Measurements from ENCODE around the gene POLA1. TPM values are rescaled to one million over a fixed set of nuclear protein-coding genes. Genes with fewer than 3 reads are reported as not detected.

The POLA1 gene
- total and polyA plus RNA-seq, 2 donors (not counting 1 experiment from before 2014, with no cell fraction given): 3.0 to 16.3 TPM

DNA sequence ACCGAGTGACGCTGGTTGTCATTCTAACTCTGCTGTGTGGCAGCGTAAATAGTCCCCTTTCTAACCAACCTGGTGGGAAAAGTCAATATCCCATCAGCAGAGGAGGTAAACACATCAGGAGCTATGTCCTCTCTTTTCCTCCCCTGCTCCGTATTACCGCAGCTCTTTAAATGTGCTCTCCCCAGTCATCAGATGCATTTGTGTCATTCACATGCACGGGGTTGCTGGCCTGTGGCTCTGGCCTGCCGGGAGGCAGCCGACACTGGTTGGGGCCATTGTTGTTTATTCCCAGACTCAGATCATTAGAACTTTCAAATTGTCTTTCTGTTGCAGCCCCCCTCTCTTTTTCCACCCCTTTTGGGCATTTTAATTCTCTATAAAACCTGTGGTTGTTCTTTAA, 300.2 kb downstream of the POLA1 start:
- Mint-ChIP-seq H3K9me3 (ENCODE audit: insufficient read depth) (no peaks in the 10 kb centered on the region), H3K27me3 (no peaks in the 10 kb centered on the region), H3K4me3 (no peak overlapping the region), H3K4me1 (no peaks in the 10 kb centered on the region), H3K27ac (no peak overlapping the region)
- 90% methylated on average over 3 of the region's 8 CpGs for WGBS (ENCODE audit: insufficient coverage)
- intact Hi-C loops (cut with micrococcal nuclease): no loop called here
- H3K79me2 ChIP-seq (ENCODE audit: control insufficient read depth, insufficient read depth, low read length): no peaks in the 10 kb centered on the region
- H3K36me3 ChIP-seq (replicated peaks in 1 of 2; ENCODE audit: control extremely low read depth in 1 of 2, control insufficient read depth in 1 of 2, extremely low read depth in 1 of 2, insufficient read depth in 2 of 2, low read length in 1 of 2): peaks cover 0 to 2% of the 10 kb centered on the region in 2 experiments
- DNase-seq: no peak
- ChIA-PET POLR2A (no interaction called here), CTCF (no interaction called here)
- H3K9ac ChIP-seq (ENCODE audit: low read length): no peak overlapping the region
- TF ChIP-seq, protein P1, sequence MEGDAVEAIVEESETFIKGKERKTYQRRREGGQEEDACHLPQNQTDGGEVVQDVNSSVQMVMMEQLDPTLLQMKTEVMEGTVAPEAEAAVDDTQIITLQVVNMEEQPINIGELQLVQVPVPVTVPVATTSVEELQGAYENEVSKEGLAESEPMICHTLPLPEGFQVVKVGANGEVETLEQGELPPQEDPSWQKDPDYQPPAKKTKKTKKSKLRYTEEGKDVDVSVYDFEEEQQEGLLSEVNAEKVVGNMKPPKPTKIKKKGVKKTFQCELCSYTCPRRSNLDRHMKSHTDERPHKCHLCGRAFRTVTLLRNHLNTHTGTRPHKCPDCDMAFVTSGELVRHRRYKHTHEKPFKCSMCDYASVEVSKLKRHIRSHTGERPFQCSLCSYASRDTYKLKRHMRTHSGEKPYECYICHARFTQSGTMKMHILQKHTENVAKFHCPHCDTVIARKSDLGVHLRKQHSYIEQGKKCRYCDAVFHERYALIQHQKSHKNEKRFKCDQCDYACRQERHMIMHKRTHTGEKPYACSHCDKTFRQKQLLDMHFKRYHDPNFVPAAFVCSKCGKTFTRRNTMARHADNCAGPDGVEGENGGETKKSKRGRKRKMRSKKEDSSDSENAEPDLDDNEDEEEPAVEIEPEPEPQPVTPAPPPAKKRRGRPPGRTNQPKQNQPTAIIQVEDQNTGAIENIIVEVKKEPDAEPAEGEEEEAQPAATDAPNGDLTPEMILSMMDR (IDR thresholded peaks at IDR 0.05): no peak
- TF ChIP-seq EZH2 (IDR thresholded peaks at IDR 0.05; ENCODE audit: borderline replicate concordance, insufficient read depth, low read depth, low read length, poor library complexity, severe bottlenecking): no peak
- H3K27me3 ChIP-seq (replicated peaks in 1 of 4; ENCODE audit: control extremely low read depth in 1 of 4, control insufficient read depth in 3 of 4, insufficient read depth in 4 of 4, low read length in 3 of 4): no peaks in the 10 kb centered on the region
- no peak overlapping the region for H3K4me3 ChIP-seq (ENCODE audit: control extremely low read depth in 1 of 5, extremely low read depth in 1 of 5, insufficient read depth in 1 of 5, low read depth in 2 of 5, low read length in 4 of 5)
- H2AFZ ChIP-seq (ENCODE audit: insufficient read depth, low read depth, low read length, poor library complexity, severe bottlenecking): no peak overlapping the region
- no peak for ATAC-seq (ENCODE audit: low read depth)
- H4K20me1 ChIP-seq (ENCODE audit: control insufficient read depth, insufficient read depth, low read length, poor library complexity, severe bottlenecking): no peaks in the 10 kb centered on the region
- H3K27ac ChIP-seq (ENCODE audit: low read length in 2 of 2): no peak overlapping the region
- no peaks in the 10 kb centered on the region for H3K9me3 ChIP-seq (ENCODE audit: control extremely low read depth in 1 of 3, control insufficient read depth in 2 of 3, insufficient read depth in 1 of 3, low read length in 2 of 3)
- no peaks in the 10 kb centered on the region for H3K4me1 ChIP-seq (ENCODE audit: control insufficient read depth in 2 of 2, insufficient read depth in 2 of 2, low read length in 2 of 2)
- no peak overlapping the region for H3K4me2 ChIP-seq (replicated peaks; ENCODE audit: low read depth, low read length, poor library complexity, severe bottlenecking)

DNA sequence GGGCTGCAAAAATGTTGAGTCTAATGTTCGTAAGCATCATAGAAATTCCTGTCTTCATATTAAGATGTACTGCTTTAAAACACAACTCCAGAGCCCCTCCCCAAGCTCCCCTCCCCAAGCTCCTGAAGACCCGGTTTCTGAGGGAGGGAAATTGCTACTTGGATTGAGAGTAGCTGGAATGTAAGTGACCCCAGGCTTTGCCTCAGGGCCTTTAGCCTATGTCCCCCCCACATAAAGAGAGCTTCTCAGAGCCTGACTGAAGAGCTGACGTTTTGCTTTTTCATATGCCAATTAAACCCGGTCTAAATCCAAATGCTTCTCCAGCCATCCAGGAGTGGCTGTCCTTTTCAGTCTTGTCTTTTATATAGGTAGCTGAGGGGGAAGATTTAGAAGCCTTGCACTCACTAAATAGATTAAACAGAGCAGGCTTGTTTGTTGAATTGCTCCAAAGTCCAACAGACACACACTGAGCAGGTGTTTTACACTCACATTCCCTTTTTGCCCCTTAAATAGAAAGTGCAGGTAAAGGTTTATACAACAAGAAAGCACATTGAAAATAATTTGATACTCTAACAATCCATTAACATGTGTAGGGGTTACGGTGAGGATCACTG, 302.5 kb downstream of the POLA1 start:
- Histone ChIP-seq H3K9ac (ENCODE audit: low read length) (no peak overlapping the region), H3K4me2 (replicated peaks; ENCODE audit: low read depth, low read length, poor library complexity, severe bottlenecking) (no peak overlapping the region), H4K20me1 (ENCODE audit: control insufficient read depth, insufficient read depth, low read length, poor library complexity, severe bottlenecking) (no peaks in the 10 kb centered on the region), H3K9me3 (ENCODE audit: control extremely low read depth in 1 of 3, control insufficient read depth in 2 of 3, insufficient read depth in 1 of 3, low read length in 2 of 3) (no peaks in the 10 kb centered on the region), H3K79me2 (ENCODE audit: control insufficient read depth, insufficient read depth, low read length) (no peaks in the 10 kb centered on the region), H3K27me3 (replicated peaks in 1 of 4; ENCODE audit: control extremely low read depth in 1 of 4, control insufficient read depth in 3 of 4, insufficient read depth in 4 of 4, low read length in 3 of 4) (peaks cover 0 to 4% (median 0%) of the 10 kb centered on the region in 4 experiments), H3K4me1 (ENCODE audit: control insufficient read depth in 2 of 2, insufficient read depth in 2 of 2, low read length in 2 of 2) (no peaks in the 10 kb centered on the region), H2AFZ (ENCODE audit: insufficient read depth, low read depth, low read length, poor library complexity, severe bottlenecking) (no peak overlapping the region), H3K36me3 (replicated peaks in 1 of 2; ENCODE audit: control extremely low read depth in 1 of 2, control insufficient read depth in 1 of 2, extremely low read depth in 1 of 2, insufficient read depth in 2 of 2, low read length in 1 of 2) (no peaks in the 10 kb centered on the region), H3K27ac (ENCODE audit: low read length in 2 of 2) (no peak overlapping the region), H3K4me3 (ENCODE audit: control extremely low read depth in 1 of 5, extremely low read depth in 1 of 5, insufficient read depth in 1 of 5, low read depth in 2 of 5, low read length in 4 of 5) (no peak overlapping the region)
- POLR2A ChIA-PET: no interaction called here
- Mint-ChIP-seq H3K4me3 (no peak overlapping the region), H3K9me3 (ENCODE audit: insufficient read depth) (no peaks in the 10 kb centered on the region), H3K4me1 (no peaks in the 10 kb centered on the region), H3K27ac (no peak overlapping the region), H3K27me3 (no peaks in the 10 kb centered on the region)
- DNase-seq (no peak), ATAC-seq (ENCODE audit: low read depth) (no peak)
- CTCF ChIA-PET: no interaction called here
- intact Hi-C loops (cut with micrococcal nuclease): no loop called here
- no CpG with 5 or more reads among the region's 5 CpGs for WGBS (ENCODE audit: insufficient coverage)
- no peak for TF ChIP-seq EZH2 (IDR thresholded peaks at IDR 0.05; ENCODE audit: borderline replicate concordance, insufficient read depth, low read depth, low read length, poor library complexity, severe bottlenecking)
- TF ChIP-seq, protein P1 (IDR thresholded peaks at IDR 0.05): no peak

All from B cell (primary cell).